BLaER1 treated with 17β-estradiol and CSF1 and Interleukin-3, amounts not matched to agents 10 nM and 100 nM (cell line): ENCODE data around the gene DNTT.

Source experiments
- H3K27ac ChIP-seq, 11 experiments: shearing (Covaris generic); formaldehyde crosslinking; 2 replicates each; pipeline ENCODE4 v1.8.1; 2022
- H3K27me3 ChIP-seq, 11 experiments: shearing (Covaris generic); formaldehyde crosslinking; 2 replicates each; pipeline ENCODE4 v1.8.1; 2022
- H3K36me3 ChIP-seq, 11 experiments: shearing (Covaris generic); formaldehyde crosslinking; 2 replicates each; pipeline ENCODE4 v1.8.1; 2022
- H3K4me1 ChIP-seq, 10 experiments: shearing (Covaris generic); formaldehyde crosslinking; 2 replicates each; pipeline ENCODE4 v1.8.1; 2022
- H3K4me2 ChIP-seq, 11 experiments: shearing (Covaris generic); formaldehyde crosslinking; 2 replicates each; pipeline ENCODE4 v1.8.1; 2022
- H3K4me3 ChIP-seq, 10 experiments: shearing (Covaris generic); formaldehyde crosslinking; 2 replicates each; pipeline ENCODE4 v1.8.1; 2022
- H3K9ac ChIP-seq, 11 experiments: shearing (Covaris generic); formaldehyde crosslinking; 2 replicates each; pipeline ENCODE4 v1.8.1; 2022
- H3K9me3 ChIP-seq, 11 experiments: shearing (Covaris generic); formaldehyde crosslinking; replicated peaks in 1 of 11; 2 replicates each; pipeline ENCODE4 v1.8.1; 2022
- H4K20me1 ChIP-seq, 11 experiments: shearing (Covaris generic); formaldehyde crosslinking; 2 replicates each; pipeline ENCODE4 v1.8.1; 2022
- Cebpa-rat ChIP-seq, 11 experiments: shearing (Covaris generic); IDR thresholded peaks; 2 replicates each; pipeline ENCODE4 v1.8.1; 2022

The DNTT gene

GRCh38 chr10:96387161-96387560, 82.9 kb downstream of the DNTT start:
- Histone ChIP-seq H3K9ac (no peak overlapping the region), H3K36me3 (no peaks in the 10 kb centered on the region), H3K4me3 (no peak overlapping the region), H3K4me2 (no peak overlapping the region), H3K27ac (no peak overlapping the region), H3K9me3 (peaks cover 0 to 9% (median 0%) of the 10 kb centered on the region in 11 experiments; a peak in 2 of 22 replicates), H3K27me3 (no peaks in the 10 kb centered on the region), H3K4me1 (no peaks in the 10 kb centered on the region), H4K20me1 (no peaks in the 10 kb centered on the region)
- TF ChIP-seq Cebpa-rat (IDR thresholded peaks at IDR 0.05) = no peak

- H3K27ac ChIP-seq = no peak overlapping the region
- H3K9ac ChIP-seq = no peak overlapping the region
- H3K27me3 ChIP-seq = no peaks in the 10 kb centered on the region
- H3K36me3 ChIP-seq = no peaks in the 10 kb centered on the region
- TF ChIP-seq Cebpa-rat (IDR thresholded peaks at IDR 0.05) = no peak
- H3K4me3 ChIP-seq = no peak overlapping the region
- no peaks in the 10 kb centered on the region for H3K4me1 ChIP-seq
- peaks cover 0 to 9% (median 0%) of the 10 kb centered on the region in 11 experiments; a peak in 2 of 22 replicates for H3K9me3 ChIP-seq
- no peak overlapping the region for H3K4me2 ChIP-seq
- H4K20me1 ChIP-seq = no peaks in the 10 kb centered on the region
These were observed 83.4 kb downstream of the DNTT start for GRCh38 chr10:96387601-96388000.
